Activated CD8-positive, alpha-beta T cell treated with anti-CD3 and anti-CD28 coated beads for 36 hours (primary cell): ENCODE data around the gene WARS2. TPM values are rescaled to one million over a fixed set of nuclear protein-coding genes. Genes with fewer than 3 reads are reported as not detected.

Experiments
- ATAC-seq: fragments of 200-7000 bp; cut with Tn5 transposase; one replicate; pipeline ENCODE4 v1.10.0; 2021; ENCODE audit warnings: mild to moderate bottlenecking, moderate library complexity
- CTCF ChIA-PET: fragments of 350-600 bp; sonication (Branson Sonifier 250); formaldehyde crosslinking; loops from one replicate; lab custom pipeline; 2021; ENCODE audit warnings: antibody characterized with exemption; lab: Charles Lee
- POLR2A ChIA-PET: fragments of 350-600 bp; sonication (Branson Sonifier 250); formaldehyde crosslinking; loops from one replicate; lab custom pipeline; 2021; ENCODE audit warnings: antibody characterized with exemption; lab: Charles Lee
- DNase-seq: peaks from one replicate; pipeline ENCODE4 v3.0.0-alpha.2; 2020
- H3K27ac Mint-ChIP-seq: one replicate; pipeline ENCODE4 v1.8.0; 2021; ENCODE audit warnings: mild to moderate bottlenecking, mixed read lengths
- H3K27me3 Mint-ChIP-seq: one replicate; pipeline ENCODE4 v1.8.0; 2021; ENCODE audit warnings: mixed read lengths
- H3K36me3 Mint-ChIP-seq: one replicate; pipeline ENCODE4 v1.8.0; 2021; ENCODE audit warnings: low read depth, mixed read lengths
- H3K4me1 Mint-ChIP-seq: one replicate; pipeline ENCODE4 v1.8.0; 2021; ENCODE audit warnings: low read depth, mixed read lengths
- H3K4me3 Mint-ChIP-seq: one replicate; pipeline ENCODE4 v1.8.0; 2021; ENCODE audit warnings: mild to moderate bottlenecking, moderate library complexity, mixed read lengths
- H3K9me3 Mint-ChIP-seq: one replicate; pipeline ENCODE4 v1.8.0; 2021; ENCODE audit warnings: mixed read lengths
- intact Hi-C: fragments of 100-400 bp; cut with micrococcal nuclease; formaldehyde crosslinking; loops from one replicate; pipeline ENCODE4 v1.10.0; 2022
- total RNA-seq, 2 experiments: library from RNA; stranded (reverse); gene quantifications; one replicate each; pipeline ENCODE4 v1.2.3, GENCODE V29; 2021
- TF ChIP-seq, protein P1 (sequence below): fragments of 200-600 bp; IDR thresholded peaks from one replicate; pipeline ENCODE4 v1.8.0; 2022; ENCODE audit warnings: antibody characterized with exemption, mild to moderate bottlenecking

Gene WARS2
- total RNA-seq, 2 experiments from 2014 or later = 22.3 to 23.7 TPM

DNA sequence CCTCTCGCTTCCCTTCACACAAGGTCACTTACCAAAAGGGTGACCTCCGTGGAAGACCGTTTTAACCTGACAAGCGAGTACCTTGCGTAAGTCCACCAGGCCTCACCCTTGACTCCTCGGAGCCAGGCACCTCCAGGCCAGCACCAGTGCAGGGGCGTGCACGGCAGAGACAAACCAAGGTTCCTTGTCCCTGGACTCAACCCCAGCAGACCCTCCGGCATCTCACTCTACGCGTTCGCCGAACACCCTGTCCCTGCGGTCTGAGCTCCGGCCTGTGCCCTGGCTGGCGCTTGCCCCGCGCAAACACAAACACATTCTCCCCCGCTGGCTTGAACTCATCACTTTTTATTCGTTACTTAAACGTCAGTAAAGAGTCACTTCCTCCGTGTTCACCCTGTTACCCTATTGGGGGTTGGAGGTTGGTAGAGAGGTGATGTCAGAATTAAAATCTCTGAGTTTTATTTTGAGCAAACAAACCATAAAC, 156.9 kb downstream of the WARS2 start:
- CTCF ChIA-PET = no interaction called here
- POLR2A ChIA-PET = no interaction called here

DNA sequence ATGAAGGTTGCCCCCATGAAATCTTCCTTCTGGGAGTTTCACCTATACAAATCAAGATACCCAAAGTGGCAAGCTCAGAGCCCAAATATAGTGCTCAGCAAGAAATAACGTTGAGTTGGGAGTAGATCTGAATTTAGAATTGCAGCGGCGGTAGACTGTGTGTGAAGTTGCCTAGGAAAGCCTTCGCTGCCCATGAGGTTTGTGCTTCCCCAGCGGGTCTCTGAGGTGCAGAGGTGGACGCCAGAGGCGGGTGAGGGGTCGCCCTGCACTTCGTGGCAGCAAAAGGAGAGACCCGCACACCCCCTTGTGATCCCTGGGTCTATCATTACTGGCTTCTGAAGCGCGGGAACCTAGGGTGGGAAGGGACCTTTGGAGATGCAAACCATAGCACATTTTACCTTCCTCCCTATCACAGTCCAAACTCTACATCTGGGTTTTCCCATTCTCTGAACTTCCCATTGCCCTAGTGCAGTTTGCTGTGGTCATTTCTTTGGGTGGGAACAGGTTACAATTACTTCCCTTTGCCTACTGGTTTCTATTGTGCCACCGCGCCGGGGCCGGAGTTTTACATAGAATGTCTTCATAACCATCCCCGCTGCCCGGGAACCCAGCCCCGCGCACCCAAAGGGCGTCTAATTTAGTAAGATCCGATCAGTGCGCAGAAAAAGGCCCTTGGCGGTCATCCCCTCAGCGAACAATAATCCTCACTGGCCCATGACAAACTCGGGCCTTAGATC, 157.5 kb downstream of the WARS2 start:
- Mint-ChIP-seq H3K4me1 (peaks cover 27% of the 10 kb centered on the region), H3K27me3 (peaks cover 78% of the 10 kb centered on the region), H3K4me3 (no peak overlapping the region), H3K27ac (no peak overlapping the region), H3K36me3 (peaks cover 17% of the 10 kb centered on the region), H3K9me3 (peaks cover 14% of the 10 kb centered on the region)
- DNase-seq = no peak
- POLR2A ChIA-PET = no interaction called here
- CTCF ChIA-PET = no interaction called here
- ATAC-seq = no peak
- TF ChIP-seq, protein P1, sequence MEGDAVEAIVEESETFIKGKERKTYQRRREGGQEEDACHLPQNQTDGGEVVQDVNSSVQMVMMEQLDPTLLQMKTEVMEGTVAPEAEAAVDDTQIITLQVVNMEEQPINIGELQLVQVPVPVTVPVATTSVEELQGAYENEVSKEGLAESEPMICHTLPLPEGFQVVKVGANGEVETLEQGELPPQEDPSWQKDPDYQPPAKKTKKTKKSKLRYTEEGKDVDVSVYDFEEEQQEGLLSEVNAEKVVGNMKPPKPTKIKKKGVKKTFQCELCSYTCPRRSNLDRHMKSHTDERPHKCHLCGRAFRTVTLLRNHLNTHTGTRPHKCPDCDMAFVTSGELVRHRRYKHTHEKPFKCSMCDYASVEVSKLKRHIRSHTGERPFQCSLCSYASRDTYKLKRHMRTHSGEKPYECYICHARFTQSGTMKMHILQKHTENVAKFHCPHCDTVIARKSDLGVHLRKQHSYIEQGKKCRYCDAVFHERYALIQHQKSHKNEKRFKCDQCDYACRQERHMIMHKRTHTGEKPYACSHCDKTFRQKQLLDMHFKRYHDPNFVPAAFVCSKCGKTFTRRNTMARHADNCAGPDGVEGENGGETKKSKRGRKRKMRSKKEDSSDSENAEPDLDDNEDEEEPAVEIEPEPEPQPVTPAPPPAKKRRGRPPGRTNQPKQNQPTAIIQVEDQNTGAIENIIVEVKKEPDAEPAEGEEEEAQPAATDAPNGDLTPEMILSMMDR = no peak
- intact Hi-C loops = no loop called here

More for the DNA sequence above, 156.9 kb downstream of the WARS2 start:
- Mint-ChIP-seq H3K27me3 (peaks cover 81% of the 10 kb centered on the region), H3K9me3 (peaks cover 14% of the 10 kb centered on the region), H3K4me3 (no peak overlapping the region), H3K36me3 (peaks cover 17% of the 10 kb centered on the region), H3K4me1 (peaks cover 29% of the 10 kb centered on the region), H3K27ac (no peak overlapping the region)
- DNase-seq = no peak
- ATAC-seq = no peak
- intact Hi-C loops = no loop called here
- TF ChIP-seq, protein P1 = no peak

DNA sequence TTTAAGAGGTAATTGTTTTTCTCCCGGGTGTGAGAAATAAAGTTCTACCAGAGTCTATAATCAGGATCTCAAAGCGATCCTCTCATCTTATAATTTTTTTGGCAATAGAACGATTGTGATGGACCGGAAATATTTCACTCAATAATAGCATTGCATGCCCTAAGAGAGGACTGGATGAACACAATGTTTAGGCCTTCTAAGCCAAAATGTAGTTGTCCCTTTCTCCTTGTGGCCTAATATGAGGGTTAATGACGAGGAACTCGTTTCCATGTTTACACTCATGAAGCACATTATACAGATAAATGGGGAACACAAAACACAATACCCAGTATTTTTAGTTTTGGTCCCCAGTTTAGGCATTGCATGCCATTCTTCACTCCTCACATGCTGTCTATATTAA, 158.2 kb downstream of the WARS2 start:
- intact Hi-C loops = no loop called here
- POLR2A ChIA-PET = no interaction called here
- DNase-seq = no peak
- ATAC-seq = no peak
- Mint-ChIP-seq H3K27ac (no peak overlapping the region), H3K4me3 (no peak overlapping the region), H3K27me3 (peaks cover 78% of the 10 kb centered on the region), H3K36me3 (peaks cover 17% of the 10 kb centered on the region), H3K4me1 (peaks cover 27% of the 10 kb centered on the region), H3K9me3 (peaks cover 14% of the 10 kb centered on the region)
- CTCF ChIA-PET = interaction anchor here (1.3 kb wide), 1 partner anchor 26 kb away, joined by 3 read pairs; no protein-coding TSS in a partner anchor
- TF ChIP-seq, protein P1 = no peak

DNA sequence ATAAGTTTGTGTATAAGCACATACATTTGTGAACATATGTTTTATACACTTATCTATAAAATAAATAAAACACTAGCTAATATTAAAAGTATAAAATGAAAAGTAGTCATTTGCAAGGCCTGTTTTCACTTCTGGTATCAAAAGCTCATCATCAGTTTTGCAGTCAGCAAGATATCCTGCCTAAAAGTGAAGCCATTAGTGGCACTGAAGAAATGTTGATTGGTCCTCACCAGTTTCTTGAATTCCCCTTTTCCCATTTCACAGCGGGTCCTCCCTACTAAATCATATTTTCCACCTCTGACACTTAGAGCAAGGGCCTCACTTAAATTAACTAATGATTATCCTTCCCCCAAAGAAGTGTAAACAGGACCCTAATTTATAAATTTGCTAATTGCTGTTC, 159.0 kb downstream of the WARS2 start:
- TF ChIP-seq, protein P1 = no peak
- peaks cover 21% of the 10 kb centered on the region for H3K4me1 Mint-ChIP-seq
- no peak for ATAC-seq
- POLR2A ChIA-PET = no interaction called here
- intact Hi-C loops = no loop called here
- H3K9me3 Mint-ChIP-seq = peaks cover 14% of the 10 kb centered on the region
- H3K36me3 Mint-ChIP-seq = peaks cover 17% of the 10 kb centered on the region
- H3K4me3 Mint-ChIP-seq = no peak overlapping the region
- no peak overlapping the region for H3K27ac Mint-ChIP-seq
- CTCF ChIA-PET = interaction anchor here (1.3 kb wide), 1 partner anchor 27 kb away, joined by 3 read pairs; no protein-coding TSS in a partner anchor
- no peak for DNase-seq
- peaks cover 71% of the 10 kb centered on the region for H3K27me3 Mint-ChIP-seq

Other genes with a start within 250 kb of the WARS2 start
- not detected for gene TBX15, start 152.3 kb downstream of the WARS2 start, total RNA-seq
- not detected for gene HAO2, start 228.1 kb upstream of the WARS2 start, total RNA-seq